HG03354 (cell line): Measurements from ENCODE around the gene PER2.
"Not testable (repeated sequence)": the region's sequence is repeated elsewhere in the genome, so short reads cannot be mapped to it uniquely, and the experiment has no call there.

Source experiments
- ATAC-seq: cut with Tn5 transposase; IDR thresholded peaks from one replicate; pipeline ENCODE4 v1.9.1; 2021; ENCODE audit warnings: mild to moderate bottlenecking; ENCODE audit not compliant: unreplicated experiment, poor library complexity, severe bottlenecking

PER2 gene

GRCh38 chr2:238287737-238288649 is at the start of gene PER2:
PER2 (minus strand) TSS chr2:238288610; CDS start chr2:238277936, 10,674 bp downstream.
- peak; percentile 44 for ATAC-seq

- no peak for ATAC-seq
Observed at GRCh38 chr2:238337846-238338245, 49.4 kb upstream of the PER2 start.

- ATAC-seq, result no peak
Observed at GRCh38 chr2:238336793-238337444, 48.5 kb upstream of the PER2 start.

- ATAC-seq, result no peak
Observed at GRCh38 chr2:238336151-238336550, 47.7 kb upstream of the PER2 start.

- not testable (repeated sequence) for ATAC-seq
Observed at GRCh38 chr2:238335591-238335990, 47.2 kb upstream of the PER2 start.

GRCh38 chr2:238334885-238335284 is 46.5 kb upstream of the PER2 start:
- no peak for ATAC-seq

GRCh38 chr2:238331916-238332315 is 43.5 kb upstream of the PER2 start:
- no peak for ATAC-seq

GRCh38 chr2:238330391-238330790 is 42.0 kb upstream of the PER2 start:
- ATAC-seq, result no peak

- no peak for ATAC-seq
Observed at GRCh38 chr2:238327751-238328150, 39.3 kb upstream of the PER2 start.

- no peak for ATAC-seq
Observed at GRCh38 chr2:238326801-238327365, 38.5 kb upstream of the PER2 start.

- no peak for ATAC-seq
Observed at GRCh38 chr2:238325694-238326093, 37.3 kb upstream of the PER2 start.

- not testable (repeated sequence) for ATAC-seq
Observed at GRCh38 chr2:238324248-238324647, 35.8 kb upstream of the PER2 start.

GRCh38 chr2:238322001-238322411 is 33.6 kb upstream of the PER2 start:
- ATAC-seq, result no peak

GRCh38 chr2:238321467-238321866 is 33.1 kb upstream of the PER2 start:
- no peak for ATAC-seq

GRCh38 chr2:238320648-238321281 is 32.4 kb upstream of the PER2 start:
- peak; percentile 54 for ATAC-seq

GRCh38 chr2:238320246-238320647 is 31.8 kb upstream of the PER2 start, which contains the start of gene TRAF3IP1:
TRAF3IP1 (plus strand) TSS chr2:238320518; CDS start chr2:238320663, 145 bp downstream.
- peak; percentile 96 for ATAC-seq

GRCh38 chr2:238315031-238315595 is 26.7 kb upstream of the PER2 start:
- no peak for ATAC-seq

GRCh38 chr2:238314576-238314975 is 26.2 kb upstream of the PER2 start:
- ATAC-seq, result no peak

GRCh38 chr2:238313991-238314350 is 25.6 kb upstream of the PER2 start:
- no peak for ATAC-seq
